Stimulated activated naive CD8-positive, alpha-beta T cell treated with anti-CD3 and anti-CD28 coated beads, Interleukin-15, Interleukin-2, amounts not matched to agents 100 U/mL and 50 U/mL, for 24 hours (primary cell): Measurements from ENCODE around the gene PDZRN3.

Experiments
- ATAC-seq: fragments of 150-1000 bp; cut with Tn5 transposase; one replicate; pipeline ENCODE4 v1.10.0; 2021
- DNase-seq: peaks from one replicate; pipeline ENCODE4 v3.0.0; 2021

Gene PDZRN3

DNA sequence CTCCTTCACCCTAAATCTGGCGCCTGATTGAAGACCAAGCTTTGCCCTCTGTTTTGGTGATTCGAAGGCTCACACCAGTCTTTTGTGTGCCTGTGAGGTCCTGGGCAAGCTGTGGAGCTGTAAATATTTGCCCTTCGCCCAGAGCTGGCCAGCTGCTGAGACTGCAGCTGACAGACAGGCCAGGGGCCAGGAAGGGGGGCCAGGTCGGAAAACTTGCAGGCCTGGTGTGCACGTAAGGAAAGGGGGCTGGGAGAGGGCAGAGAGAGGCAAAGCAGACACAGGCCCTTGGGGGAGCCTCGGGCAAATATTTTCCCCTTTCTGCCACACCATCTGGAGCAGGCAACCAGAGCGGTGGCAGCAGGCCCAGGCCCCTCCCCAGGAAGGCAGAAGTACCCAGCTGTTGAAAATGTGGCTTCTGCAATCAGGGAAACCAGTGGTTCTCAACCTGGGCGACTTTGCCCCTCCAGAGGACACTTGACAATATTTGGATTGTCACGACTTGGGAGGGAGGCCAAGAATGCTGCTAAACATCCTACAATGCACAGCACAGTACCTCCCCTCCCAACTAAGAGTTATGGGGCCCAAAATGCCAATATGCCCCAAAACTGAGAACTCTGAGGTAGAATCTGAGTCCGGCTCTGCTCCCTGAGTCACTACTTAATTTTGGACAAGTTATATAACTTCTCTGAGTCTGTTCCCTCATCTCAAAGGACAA, 2.5 kb downstream of the PDZRN3 start:
- ATAC-seq (no peak), DNase-seq (no peak)

DNA sequence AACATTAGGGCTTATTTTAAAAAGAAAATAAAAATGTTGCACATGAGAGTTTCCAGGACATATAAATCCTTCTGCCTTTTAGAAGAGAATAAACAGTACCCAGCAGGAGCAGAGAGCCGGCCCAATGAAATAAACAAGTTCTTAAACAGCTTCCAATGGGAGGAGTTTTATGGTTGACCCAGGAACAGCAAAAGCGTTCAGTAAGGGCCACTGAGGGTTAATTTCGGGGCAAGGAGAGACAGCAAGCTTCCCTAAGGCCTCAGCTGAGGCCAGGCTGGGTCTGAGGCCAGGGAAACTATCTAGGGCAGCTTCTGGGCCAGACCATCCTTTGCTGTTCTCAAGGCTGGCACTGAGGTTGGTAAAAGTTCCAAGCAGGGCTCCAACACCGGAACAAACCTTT, 3.4 kb downstream of the PDZRN3 start:
- DNase-seq (no peak), ATAC-seq (no peak)

DNA sequence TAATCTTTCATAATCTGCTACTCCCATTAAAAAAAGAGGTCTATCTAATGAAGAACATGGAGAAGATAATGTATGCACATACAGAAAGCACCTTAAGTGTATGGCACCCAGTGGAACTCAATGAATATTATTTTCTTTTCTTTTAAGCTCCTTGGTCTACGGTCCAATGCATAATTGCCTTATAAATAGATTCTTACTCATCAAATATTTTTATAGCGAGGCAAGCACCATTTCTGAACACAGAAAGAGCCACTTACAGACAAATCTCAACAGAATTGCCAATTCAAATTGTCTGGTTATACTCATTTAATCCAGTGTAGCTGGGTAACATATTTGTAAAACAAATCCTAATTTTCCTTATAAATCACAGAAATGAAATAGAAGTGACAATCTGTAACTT, 6.3 kb downstream of the PDZRN3 start:
- DNase-seq: no peak
- ATAC-seq: no peak

- DNase-seq: no peak
- no peak for ATAC-seq
These were observed 8.7 kb downstream of the PDZRN3 start for GRCh38 chr3:73616056-73616455.

GRCh38 chr3:73614419-73614818, 10.3 kb downstream of the PDZRN3 start:
- DNase-seq (no peak), ATAC-seq (no peak)

GRCh38 chr3:73611176-73611575, 13.6 kb downstream of the PDZRN3 start:
- DNase-seq (no peak), ATAC-seq (no peak)

DNA sequence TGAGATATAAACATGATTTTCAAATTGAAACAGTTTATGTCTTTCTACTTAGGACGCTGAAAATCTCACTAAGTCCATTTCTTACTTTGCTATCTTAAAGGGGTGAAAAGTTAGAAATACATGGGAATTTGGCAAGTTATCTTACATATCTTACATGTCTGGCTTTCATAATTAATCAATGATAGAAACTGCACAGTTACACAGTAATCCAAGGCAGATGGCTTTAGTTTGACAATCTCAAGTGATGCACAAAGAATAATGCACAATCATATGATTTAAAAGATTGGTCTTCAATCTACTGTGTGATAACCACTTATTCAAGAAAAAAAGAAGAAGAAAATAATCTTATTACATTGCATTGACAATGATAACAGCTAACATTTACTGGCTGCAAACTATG, 14.2 kb downstream of the PDZRN3 start:
- DNase-seq (no peak), ATAC-seq (no peak)

DNA sequence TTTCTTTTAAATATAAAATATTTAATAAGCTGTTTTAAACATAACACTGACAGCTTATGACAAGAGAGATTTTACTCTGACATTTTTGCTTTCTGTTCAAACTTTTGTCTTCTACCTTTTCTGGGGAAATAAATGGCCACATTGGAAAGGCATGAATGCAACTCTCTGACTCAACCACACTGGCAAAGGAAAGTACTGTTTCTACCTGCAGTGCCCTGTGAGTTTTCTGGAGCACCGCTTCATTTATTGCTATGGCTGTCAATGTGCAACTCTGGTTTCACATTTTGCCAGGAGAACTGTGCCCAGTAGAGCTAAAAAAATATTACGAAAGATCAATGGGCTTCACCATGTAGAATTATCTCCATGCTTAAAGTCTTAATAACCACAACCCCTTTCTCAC, 15.1 kb downstream of the PDZRN3 start:
- no peak for DNase-seq
- ATAC-seq: no peak

- no peak for DNase-seq
- no peak for ATAC-seq
These were observed 15.5 kb downstream of the PDZRN3 start for GRCh38 chr3:73609315-73609641.

GRCh38 chr3:73608456-73609314, 16.1 kb downstream of the PDZRN3 start:
- DNase-seq (no peak), ATAC-seq (no peak)

DNA sequence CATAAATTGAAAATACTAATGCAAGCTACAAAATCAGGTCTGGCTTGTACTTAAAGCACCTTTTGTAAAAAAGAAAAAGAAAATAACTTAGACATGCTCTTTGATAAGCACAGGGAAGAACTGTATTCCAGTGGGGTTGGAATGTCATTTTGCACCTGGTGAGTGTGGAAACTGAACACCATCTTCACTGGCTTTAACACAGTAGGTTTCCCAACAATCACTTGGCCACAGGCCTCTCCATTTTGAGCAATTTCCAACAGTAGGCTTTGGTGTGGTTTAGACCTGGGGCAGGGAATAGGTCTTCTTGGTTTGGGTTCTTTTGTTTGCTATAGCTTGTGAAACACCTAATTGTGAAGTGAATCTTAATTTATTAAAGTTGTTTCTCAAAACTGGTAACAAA, 18.9 kb downstream of the PDZRN3 start:
- DNase-seq (no peak), ATAC-seq (no peak)

DNA sequence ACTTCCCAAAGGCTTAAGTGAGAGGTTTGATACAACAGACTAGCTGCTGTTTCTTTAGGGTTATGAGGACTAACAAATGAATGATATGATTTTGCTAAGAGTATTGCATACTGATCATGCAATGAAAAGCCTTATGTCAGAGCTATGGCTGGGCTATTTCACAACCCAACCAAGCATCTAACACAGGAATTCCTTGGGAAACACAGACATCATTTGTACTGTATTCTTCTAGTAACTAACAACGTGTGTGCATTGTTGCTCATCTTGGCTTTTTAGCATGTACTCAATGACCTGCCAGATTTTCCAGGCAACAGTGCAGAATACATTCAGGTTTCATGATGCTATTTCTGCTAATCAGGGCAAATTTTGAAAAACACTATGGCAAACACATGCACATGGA, 19.3 kb downstream of the PDZRN3 start:
- ATAC-seq (no peak), DNase-seq (no peak)

- DNase-seq: no peak
- no peak for ATAC-seq
These were observed 20.3 kb downstream of the PDZRN3 start for GRCh38 chr3:73604451-73604850.

- DNase-seq: no peak
These were observed 21.0 kb downstream of the PDZRN3 start for GRCh38 chr3:73603762-73604171.

GRCh38 chr3:73602170-73602569, 22.6 kb downstream of the PDZRN3 start:
- ATAC-seq (no peak), DNase-seq (no peak)

More at GRCh38 chr3:73603762-73604171, 21.0 kb downstream of the PDZRN3 start:
- ATAC-seq: no peak

DNA sequence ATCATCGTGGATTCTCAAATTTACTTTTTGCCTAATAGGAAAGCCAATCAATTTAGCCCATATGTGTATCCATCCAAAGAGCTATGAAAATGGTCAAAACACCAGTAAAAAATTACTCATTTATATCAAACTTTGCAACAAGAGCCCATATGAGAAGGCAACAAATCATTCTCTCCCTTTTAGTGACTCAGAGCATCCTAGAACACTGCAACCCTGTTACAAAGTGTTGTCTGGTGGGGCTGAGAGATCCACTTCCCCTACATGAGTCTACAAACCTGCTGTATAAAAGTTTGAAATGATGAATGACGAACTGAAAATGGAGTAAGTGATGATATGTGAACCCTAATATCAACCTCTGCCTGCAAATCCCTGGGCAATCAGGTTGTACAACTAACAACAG, 23.3 kb downstream of the PDZRN3 start:
- ATAC-seq (no peak), DNase-seq (no peak)

DNA sequence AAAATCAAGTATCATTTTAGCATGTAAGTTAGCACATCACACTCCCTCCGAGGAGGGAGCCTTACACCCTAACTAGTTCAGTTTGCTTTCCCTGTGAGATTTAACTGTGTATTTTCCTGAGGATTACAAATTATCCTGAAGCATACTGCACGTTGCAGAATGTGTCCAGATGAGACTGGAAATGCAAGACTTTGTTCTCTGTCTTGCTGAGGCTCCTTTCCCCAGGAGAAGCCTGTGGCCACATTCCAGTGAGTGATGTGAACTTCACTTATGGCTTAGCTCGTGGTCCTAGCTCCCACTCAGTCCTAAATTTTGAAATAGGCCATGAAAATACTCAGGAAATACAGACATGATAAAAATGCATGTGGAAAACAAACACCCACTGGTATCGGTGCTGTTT, 23.7 kb downstream of the PDZRN3 start:
- DNase-seq: no peak
- no peak for ATAC-seq

- no peak for ATAC-seq
These were observed 24.3 kb downstream of the PDZRN3 start for GRCh38 chr3:73600293-73600938.

GRCh38 chr3:73599605-73600004, 25.1 kb downstream of the PDZRN3 start:
- ATAC-seq (no peak), DNase-seq (no peak)

More at GRCh38 chr3:73600293-73600938, 24.3 kb downstream of the PDZRN3 start:
- DNase-seq: no peak

DNA sequence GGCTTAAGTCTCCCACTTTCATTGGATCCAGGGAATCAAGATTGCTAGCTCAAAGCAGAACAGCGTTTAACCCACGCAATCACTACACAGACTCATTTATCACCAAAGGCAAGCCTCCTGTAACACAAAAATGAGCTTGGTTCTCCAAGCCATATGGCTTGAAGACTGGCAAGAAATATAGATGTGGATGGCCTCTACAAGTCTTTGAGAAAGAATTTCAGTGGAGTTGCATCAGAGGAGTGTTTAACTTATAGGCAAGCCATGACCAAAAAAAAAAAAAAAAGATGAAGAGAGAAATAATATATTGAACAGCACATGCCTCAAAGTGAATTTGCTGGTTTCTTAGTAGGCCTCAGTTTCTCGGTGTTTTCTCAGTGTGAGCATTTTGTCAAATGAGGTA, 27.3 kb downstream of the PDZRN3 start:
- DNase-seq: no peak
- ATAC-seq: no peak

- no peak for DNase-seq
- ATAC-seq: no peak
These were observed 32.3 kb downstream of the PDZRN3 start for GRCh38 chr3:73592154-73593144.

DNA sequence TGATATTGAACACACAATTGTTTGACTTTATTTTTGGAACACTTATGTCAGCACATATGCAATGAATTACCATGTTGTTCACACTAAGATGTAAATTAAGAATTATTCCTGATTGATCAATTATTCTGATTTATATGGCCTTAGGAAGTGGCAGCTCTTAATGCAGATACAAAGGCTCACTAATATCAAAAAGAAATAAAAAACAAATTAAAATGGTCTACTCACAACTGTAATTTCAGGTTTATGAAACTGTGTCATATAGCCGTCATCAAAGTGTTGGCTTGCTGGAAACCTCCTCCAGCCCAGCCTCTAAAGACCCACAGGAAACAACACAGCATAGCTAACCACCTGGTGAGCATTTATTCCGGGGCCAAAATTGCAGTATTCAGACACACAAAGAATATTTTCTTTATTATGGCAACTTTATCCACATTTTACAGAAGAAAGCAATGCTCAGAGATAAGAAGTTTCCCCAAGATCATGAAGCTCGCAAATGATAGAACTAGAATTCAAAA, 33.4 kb downstream of the PDZRN3 start:
- DNase-seq (no peak), ATAC-seq (no peak)
